Erythroblast (primary cell): Measurements from ENCODE around the gene GFOD2.

ENCODE experiments used
- GATA1 ChIP-seq: IDR thresholded peaks from 2 replicates; pipeline ENCODE4 v1.6.1; 2011; ENCODE audit warnings: low read depth, mild to moderate bottlenecking, control low read depth, low read length, moderate library complexity
- POLR2A ChIP-seq: IDR thresholded peaks from 2 replicates; pipeline ENCODE4 v1.6.1; 2011; ENCODE audit warnings: mild to moderate bottlenecking, low read length

DNA sequence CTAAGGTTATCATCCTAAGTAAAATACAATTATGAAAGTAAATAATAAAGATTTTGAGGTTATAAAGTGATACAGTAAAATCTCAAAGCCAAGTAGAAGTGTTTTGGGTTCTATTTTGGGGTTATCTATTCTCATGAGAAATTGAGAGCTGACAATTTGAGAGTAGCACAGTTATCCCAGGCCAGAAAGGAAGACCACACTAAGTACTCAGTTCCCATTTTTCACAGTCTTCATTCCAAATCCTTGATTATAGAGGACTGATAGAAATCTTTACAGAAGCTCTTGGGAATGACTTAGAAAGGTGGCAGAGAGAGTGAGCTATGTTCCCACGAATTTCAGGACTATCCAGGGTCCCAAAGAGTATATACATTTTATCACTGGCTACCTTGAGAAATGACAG lies 4.6 kb downstream of the GFOD2 start:
- TF ChIP-seq POLR2A = no peak
- no peak for TF ChIP-seq GATA1
